Gastroesophageal sphincter (tissue), 3 donors: Measurements from ENCODE around the gene SUPT3H.

Source experiments
- POLR2A ChIP-seq, 2 donors: fragments of 450-650 bp; IDR thresholded peaks; one replicate each; pipeline ENCODE4 v1.6.1; 2017; ENCODE audit warnings: antibody characterized with exemption in 2 of 2, mild to moderate bottlenecking in 2 of 2, moderate library complexity in 1 of 2
- POLR2AphosphoS5 ChIP-seq: sonication (generic); formaldehyde crosslinking; IDR thresholded peaks from one replicate; pipeline ENCODE4 v1.6.1; 2017; ENCODE audit warnings: antibody characterized with exemption
- TF ChIP-seq, protein P1 (sequence below), 4 experiments: fragments of 200-600 bp in 2 of 4; fragments of 450-650 bp in 2 of 4; sonication (generic) in 1 of 4; IDR thresholded peaks; one replicate each; pipeline ENCODE4 v1.5.1; 2017 to 2019; ENCODE audit warnings: antibody characterized with exemption in 4 of 4, mild to moderate bottlenecking in 2 of 4, moderate library complexity in 2 of 4

DNA sequence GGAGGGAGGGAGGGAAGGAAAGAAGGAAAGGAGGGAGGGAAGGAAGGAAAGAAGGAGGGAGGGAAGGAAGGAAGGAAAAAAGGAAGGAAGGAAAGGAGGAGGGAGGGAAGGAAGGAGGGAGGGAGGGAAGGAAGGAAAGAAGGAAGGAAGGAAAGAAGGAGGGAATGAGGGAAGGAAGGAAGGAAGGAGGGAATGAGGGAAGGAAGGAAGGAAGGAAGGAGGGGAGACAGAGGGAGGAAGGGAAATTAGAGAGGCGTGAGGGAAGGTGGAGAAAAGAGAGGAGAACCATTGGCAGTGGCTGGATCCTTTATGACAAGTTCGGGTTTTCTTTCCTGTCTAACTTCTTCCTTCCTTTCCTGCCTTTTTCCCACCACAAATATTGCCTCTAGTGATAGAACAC lies 22.3 kb upstream of the SUPT3H start:
- TF ChIP-seq, protein P1, sequence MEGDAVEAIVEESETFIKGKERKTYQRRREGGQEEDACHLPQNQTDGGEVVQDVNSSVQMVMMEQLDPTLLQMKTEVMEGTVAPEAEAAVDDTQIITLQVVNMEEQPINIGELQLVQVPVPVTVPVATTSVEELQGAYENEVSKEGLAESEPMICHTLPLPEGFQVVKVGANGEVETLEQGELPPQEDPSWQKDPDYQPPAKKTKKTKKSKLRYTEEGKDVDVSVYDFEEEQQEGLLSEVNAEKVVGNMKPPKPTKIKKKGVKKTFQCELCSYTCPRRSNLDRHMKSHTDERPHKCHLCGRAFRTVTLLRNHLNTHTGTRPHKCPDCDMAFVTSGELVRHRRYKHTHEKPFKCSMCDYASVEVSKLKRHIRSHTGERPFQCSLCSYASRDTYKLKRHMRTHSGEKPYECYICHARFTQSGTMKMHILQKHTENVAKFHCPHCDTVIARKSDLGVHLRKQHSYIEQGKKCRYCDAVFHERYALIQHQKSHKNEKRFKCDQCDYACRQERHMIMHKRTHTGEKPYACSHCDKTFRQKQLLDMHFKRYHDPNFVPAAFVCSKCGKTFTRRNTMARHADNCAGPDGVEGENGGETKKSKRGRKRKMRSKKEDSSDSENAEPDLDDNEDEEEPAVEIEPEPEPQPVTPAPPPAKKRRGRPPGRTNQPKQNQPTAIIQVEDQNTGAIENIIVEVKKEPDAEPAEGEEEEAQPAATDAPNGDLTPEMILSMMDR (IDR thresholded peaks at IDR 0.05), result no peak
- TF ChIP-seq POLR2A (IDR thresholded peaks at IDR 0.05) (no peak), POLR2AphosphoS5 (no peak)
